ENCODE measurements around the gene PSG3. TPM values are rescaled to one million over a fixed set of nuclear protein-coding genes. Genes with fewer than 3 reads are reported as not detected.
"Not testable (repeated sequence)": the region's sequence is repeated elsewhere in the genome, so short reads cannot be mapped to it uniquely, and the experiment has no call there.

Gene PSG3
- total RNA-seq, 4 donors from 2014 or later = not detected

DNA sequence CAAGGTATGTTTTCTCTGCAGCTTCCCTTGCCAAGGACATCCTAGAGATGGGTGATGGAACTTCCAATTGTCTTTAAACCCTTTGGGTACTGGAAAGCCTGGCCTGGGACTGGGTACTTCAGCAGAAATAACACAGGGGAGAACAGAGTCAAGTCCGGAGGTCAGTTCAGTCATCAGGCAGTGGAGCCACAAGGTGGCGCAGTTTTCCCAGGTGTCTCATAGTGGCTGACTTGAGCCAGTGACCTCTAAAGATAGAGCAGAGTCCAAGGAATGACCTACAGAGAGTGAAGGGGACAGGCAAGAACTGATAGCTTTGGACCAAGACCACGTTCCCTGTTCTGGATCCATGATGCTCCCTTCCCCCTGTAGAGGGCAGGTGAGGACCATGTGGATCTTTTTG lies 18.4 kb upstream of the PSG3 start:
- DNase-seq, H3K27ac ChIP-seq, H3K4me3 ChIP-seq, H3K9me3 ChIP-seq, H3K27me3 ChIP-seq, H3K36me3 ChIP-seq, H3K4me1 ChIP-seq: not testable (repeated sequence)

DNA sequence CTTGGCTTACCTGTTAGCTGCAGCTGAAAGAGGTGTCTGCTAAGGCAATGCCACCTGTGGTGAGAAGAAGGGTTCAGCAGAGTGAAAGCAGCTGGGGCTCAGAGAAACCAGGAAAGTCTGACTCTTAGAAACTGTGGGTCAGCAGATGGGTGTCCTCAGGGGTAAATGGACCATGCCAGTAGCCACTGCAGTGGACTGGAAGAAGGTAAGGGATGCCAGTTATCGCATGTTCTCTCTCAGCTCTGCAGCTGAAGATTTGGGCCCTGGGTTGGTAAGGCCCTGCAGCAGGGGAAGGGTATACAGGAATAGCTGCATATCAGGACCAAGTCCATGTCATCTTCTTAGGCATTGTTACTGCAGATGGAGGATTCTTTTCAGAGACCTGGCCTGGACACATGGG lies 12.0 kb upstream of the PSG3 start:
- not testable (repeated sequence) for H3K4me3 ChIP-seq, H3K27me3 ChIP-seq, H3K36me3 ChIP-seq, DNase-seq, H3K9me3 ChIP-seq, H3K4me1 ChIP-seq, H3K27ac ChIP-seq

DNA sequence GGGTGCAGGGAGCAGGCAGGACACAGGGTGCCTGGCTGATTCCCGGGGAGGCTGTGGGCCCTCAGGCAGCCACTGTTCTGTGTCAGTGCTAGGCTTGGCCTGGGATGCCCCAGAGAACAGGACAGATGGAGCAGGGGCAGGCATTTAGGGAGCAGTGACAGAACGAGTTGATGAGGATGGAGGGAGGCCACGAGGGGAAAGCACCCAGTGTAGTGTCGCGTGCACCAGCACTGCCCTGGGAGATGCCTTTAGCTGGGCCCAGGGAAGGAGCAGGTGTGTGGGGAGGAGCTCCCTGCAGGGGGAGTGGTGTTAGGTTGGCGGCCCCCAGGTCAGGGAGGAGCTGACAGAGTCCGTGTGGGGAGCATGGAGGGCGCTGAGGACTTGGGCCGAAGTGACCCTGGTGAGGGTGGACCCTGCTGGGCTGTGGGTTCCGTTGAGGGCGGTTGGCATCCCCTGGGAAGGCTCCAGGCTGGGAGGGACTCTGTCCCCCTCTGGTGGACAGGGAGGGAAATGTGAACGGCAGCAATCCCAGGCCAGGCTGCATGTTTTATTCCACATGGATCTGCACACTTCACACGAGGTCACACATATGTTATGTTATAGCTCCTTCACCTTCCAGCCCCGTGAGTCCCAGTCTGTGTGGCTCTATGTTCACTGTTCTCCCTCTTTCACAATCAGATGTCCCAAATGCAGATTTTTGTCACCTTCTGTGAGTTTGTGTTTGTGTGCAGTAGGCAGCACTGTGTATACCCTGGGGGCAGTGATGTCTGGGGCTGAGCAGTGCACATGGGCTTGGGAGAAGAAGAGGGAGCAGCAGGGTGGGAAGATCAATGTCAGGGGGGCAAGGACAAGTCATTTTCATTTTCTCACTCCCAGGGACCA lies 1.7 kb upstream of the PSG3 start:
- DNase-seq, H3K9me3 ChIP-seq, H3K36me3 ChIP-seq, H3K27ac ChIP-seq, H3K4me1 ChIP-seq, H3K4me3 ChIP-seq, H3K27me3 ChIP-seq: not testable (repeated sequence)
- TF ChIP-seq, protein P1, sequence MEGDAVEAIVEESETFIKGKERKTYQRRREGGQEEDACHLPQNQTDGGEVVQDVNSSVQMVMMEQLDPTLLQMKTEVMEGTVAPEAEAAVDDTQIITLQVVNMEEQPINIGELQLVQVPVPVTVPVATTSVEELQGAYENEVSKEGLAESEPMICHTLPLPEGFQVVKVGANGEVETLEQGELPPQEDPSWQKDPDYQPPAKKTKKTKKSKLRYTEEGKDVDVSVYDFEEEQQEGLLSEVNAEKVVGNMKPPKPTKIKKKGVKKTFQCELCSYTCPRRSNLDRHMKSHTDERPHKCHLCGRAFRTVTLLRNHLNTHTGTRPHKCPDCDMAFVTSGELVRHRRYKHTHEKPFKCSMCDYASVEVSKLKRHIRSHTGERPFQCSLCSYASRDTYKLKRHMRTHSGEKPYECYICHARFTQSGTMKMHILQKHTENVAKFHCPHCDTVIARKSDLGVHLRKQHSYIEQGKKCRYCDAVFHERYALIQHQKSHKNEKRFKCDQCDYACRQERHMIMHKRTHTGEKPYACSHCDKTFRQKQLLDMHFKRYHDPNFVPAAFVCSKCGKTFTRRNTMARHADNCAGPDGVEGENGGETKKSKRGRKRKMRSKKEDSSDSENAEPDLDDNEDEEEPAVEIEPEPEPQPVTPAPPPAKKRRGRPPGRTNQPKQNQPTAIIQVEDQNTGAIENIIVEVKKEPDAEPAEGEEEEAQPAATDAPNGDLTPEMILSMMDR (IDR thresholded peaks at IDR 0.05) = peak in 1 of 6 experiments; percentile 15

DNA sequence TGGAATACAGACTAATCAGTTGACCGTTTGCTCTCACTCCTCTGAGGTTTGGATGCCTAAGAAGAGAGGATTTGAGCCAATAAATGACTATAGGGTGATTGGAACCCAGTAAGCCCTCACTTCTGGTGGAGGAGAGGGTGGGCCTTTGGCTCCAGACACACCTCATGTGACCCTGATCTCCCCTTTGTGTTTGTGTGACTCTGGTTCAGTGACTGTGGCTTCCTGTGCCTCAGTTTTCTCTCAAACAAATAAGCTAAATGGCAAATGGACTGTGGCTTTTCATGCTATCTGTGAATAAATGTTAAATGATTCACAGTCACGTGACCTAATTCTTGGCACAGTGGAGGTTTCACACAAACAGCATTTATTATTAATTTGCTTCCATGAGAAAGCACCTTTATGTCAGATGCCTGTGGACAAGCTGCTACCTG lies 2.7 kb downstream of the PSG3 start:
- not testable (repeated sequence) for H3K36me3 ChIP-seq, H3K4me1 ChIP-seq, H3K9me3 ChIP-seq, H3K27me3 ChIP-seq, DNase-seq, H3K27ac ChIP-seq, H3K4me3 ChIP-seq

DNA sequence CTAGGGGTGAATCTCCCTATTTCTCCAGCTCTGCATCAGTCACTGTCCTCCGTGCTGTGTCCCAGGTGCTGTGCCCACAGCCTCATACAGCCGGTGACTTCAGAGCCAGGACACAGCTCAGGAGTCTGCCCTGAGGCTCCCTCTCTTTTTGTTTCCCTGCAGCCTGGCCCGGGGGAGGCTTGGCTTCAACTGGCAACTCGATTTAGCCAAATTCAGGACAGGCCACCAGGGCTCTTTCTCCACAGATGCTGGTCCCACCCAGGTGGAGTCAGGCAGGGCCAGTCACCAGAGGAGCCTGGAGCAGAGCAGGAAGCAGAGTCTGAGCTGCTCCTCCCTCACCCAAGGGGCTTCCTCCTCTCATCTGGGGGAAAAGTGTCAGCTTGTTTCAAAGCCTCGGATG lies 11.9 kb downstream of the PSG3 start:
- DNase-seq, H3K27me3 ChIP-seq, H3K4me1 ChIP-seq, H3K36me3 ChIP-seq, H3K9me3 ChIP-seq, H3K27ac ChIP-seq, H3K4me3 ChIP-seq: not testable (repeated sequence)

GRCh38 chr19:42714000-42714399 lies 26.3 kb downstream of the PSG3 start:
- not testable (repeated sequence) for H3K9me3 ChIP-seq, H3K4me1 ChIP-seq, H3K27ac ChIP-seq, H3K36me3 ChIP-seq, H3K27me3 ChIP-seq, H3K4me3 ChIP-seq, DNase-seq

DNA sequence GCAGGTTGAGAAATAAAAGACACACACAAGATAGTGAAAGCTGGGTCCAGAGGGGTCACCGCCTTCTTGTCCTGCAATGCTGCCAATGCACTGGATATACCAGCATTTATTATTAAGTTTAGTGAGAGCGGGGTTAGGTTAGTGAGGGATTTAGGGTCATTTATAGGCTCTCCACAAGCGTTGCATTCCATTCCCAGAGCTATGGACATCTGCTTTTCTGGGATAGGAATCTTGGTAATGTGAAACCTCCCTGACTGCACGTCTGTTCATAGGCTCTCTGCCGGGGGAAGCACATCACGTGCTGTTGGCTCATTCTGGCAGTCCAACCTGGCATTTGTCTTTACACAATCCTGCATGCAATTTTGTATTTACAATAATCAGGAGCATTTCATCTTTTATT lies 27.5 kb downstream of the PSG3 start:
- not testable (repeated sequence) for DNase-seq, H3K27me3 ChIP-seq, H3K36me3 ChIP-seq, H3K4me1 ChIP-seq, H3K4me3 ChIP-seq, H3K9me3 ChIP-seq, H3K27ac ChIP-seq

- not testable (repeated sequence) for H3K4me1 ChIP-seq, DNase-seq, H3K36me3 ChIP-seq, H3K27ac ChIP-seq, H3K27me3 ChIP-seq, H3K4me3 ChIP-seq, H3K9me3 ChIP-seq
Measured at GRCh38 chr19:42710986-42711385, 29.3 kb downstream of the PSG3 start.

DNA sequence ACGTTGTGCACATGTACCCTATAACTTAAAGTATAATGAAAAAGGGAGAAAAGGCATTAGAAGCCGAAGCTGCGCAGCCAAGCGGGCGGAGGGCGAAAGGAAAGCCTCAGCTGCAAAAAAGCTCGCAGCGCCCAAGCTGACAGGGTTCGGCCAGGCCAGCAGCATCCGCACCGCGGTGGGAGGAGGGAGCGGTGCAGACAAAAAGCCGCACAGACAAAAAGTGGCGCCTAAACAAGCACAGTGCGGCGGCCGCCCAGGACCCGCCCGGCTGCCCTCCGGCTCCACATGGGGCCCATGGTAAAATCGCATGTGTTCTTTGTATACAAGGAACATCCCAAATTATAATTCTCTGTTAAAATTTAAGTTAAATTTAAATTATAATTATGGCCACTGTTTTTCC lies 42.4 kb downstream of the PSG3 start:
- Histone ChIP-seq H3K27ac (no peak overlapping the region), H3K27me3 (no peaks in the 10 kb centered on the region), H3K9me3 (no peaks in the 10 kb centered on the region), H3K4me1 (no peaks in the 10 kb centered on the region), H3K4me3 (no peak overlapping the region), H3K36me3 (no peaks in the 10 kb centered on the region)
- no peak for DNase-seq
- TF ChIP-seq, protein P1 (IDR thresholded peaks at IDR 0.05) = no peak
- TF ChIP-seq POLR2A (IDR thresholded peaks at IDR 0.05) = no peak
